ENCODE measurements around the gene SFXN4. TPM values are rescaled to one million over a fixed set of nuclear protein-coding genes. Genes with fewer than 3 reads are reported as not detected.

Gene SFXN4
- total RNA-seq, 2 experiments from 2014 or later: 7.1 to 7.8 TPM

DNA sequence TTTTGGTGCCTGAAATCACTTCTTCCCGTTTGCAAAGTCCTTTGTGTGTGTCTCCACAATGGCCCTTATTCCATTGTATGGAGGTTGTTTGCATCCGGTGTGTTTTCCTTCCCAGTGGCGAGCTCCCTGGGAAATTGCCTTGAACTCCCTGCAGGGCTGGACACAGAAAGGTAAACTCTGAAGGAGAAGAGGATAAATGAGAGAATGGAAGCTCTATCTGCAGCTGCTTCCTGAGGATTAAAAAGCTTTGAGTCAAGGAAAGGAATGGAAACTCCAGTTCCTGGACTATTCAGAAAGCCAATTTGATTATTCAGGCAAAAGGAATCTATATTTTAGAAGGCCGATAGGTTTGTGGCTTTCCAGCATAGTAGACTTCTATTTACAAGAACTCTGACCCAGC is 37.5 kb upstream of the SFXN4 start:
- H3K4me1 Mint-ChIP-seq (ENCODE audit: low read depth): peaks cover 13% of the 10 kb centered on the region
- H3K36me3 Mint-ChIP-seq (ENCODE audit: low read depth): peaks cover 2% of the 10 kb centered on the region
- Histone ChIP-seq H3K4me3 (ENCODE audit: low read length) (no peak overlapping the region), H3K4me1 (ENCODE audit: insufficient read depth, low read length) (peaks cover 17% of the 10 kb centered on the region), H3K9me3 (ENCODE audit: control insufficient read depth in 1 of 2, insufficient read depth in 1 of 2, low read length in 2 of 2) (no peaks in the 10 kb centered on the region), H3K27ac (ENCODE audit: low read depth in 1 of 2, low read length in 2 of 2) (no peak overlapping the region), H3K27me3 (ENCODE audit: control insufficient read depth in 1 of 2, insufficient read depth in 2 of 2, low read length in 2 of 2) (no peaks in the 10 kb centered on the region), H3K36me3 (ENCODE audit: insufficient read depth, low read length) (no peaks in the 10 kb centered on the region)
- ChIA-PET POLR2A (interaction anchor here (1.0 kb wide), 1 partner anchor 315 kb away, joined by 3 read pairs; no protein-coding TSS in a partner anchor), CTCF (no interaction called here)
- no peak for DNase-seq
- no peak for TF ChIP-seq CTCF (IDR thresholded peaks at IDR 0.05)
- intact Hi-C loops (cut with DNase I, micrococcal nuclease): loop anchor here in 1 of 2 experiments (10.0 kb wide), 1 partner anchor 652 kb away; no protein-coding TSS in a partner anchor
- no peaks in the 10 kb centered on the region for H3K27me3 Mint-ChIP-seq
- ATAC-seq (ENCODE audit: poor library complexity): no peak
- H3K9me3 Mint-ChIP-seq: no peaks in the 10 kb centered on the region
- no peak overlapping the region for H3K4me3 Mint-ChIP-seq
- H3K27ac Mint-ChIP-seq: no peak overlapping the region

DNA sequence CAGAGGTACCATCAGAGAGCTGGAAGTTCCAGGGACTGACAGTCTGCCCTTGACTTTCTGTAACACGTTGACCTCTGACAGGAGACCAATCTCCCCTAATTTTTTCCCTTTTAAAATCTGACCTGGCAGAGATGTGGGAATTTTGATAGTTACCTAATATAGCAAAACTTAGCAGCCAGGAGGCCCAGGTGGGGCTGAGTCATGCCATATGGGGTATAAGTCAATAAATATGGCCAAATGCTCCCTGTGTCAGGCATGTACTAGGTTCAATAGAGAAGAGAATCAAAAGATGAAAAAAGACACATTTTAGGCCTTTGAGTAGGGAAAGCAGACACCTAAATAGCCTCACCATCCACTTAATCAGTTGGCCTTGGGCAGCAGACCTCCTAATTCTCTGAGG is 35.7 kb upstream of the SFXN4 start:
- intact Hi-C loops (cut with DNase I, micrococcal nuclease): loop anchor here in 1 of 2 experiments (10.0 kb wide), 1 partner anchor 654 kb away; no protein-coding TSS in a partner anchor
- H3K4me1 Mint-ChIP-seq (ENCODE audit: low read depth): peaks cover 10% of the 10 kb centered on the region
- H3K36me3 Mint-ChIP-seq (ENCODE audit: low read depth): no peaks in the 10 kb centered on the region
- ChIA-PET POLR2A (no interaction called here), CTCF (no interaction called here)
- H3K9me3 ChIP-seq (ENCODE audit: control insufficient read depth in 1 of 2, insufficient read depth in 1 of 2, low read length in 2 of 2): no peaks in the 10 kb centered on the region
- no peaks in the 10 kb centered on the region for H3K27me3 ChIP-seq (ENCODE audit: control insufficient read depth in 1 of 2, insufficient read depth in 2 of 2, low read length in 2 of 2)
- ATAC-seq (ENCODE audit: poor library complexity): no peak
- H3K9me3 Mint-ChIP-seq: no peaks in the 10 kb centered on the region
- peaks cover 11% of the 10 kb centered on the region for H3K4me1 ChIP-seq (ENCODE audit: insufficient read depth, low read length)
- no peak for DNase-seq
- H3K4me3 Mint-ChIP-seq: no peak overlapping the region
- H3K27ac ChIP-seq (ENCODE audit: low read depth in 1 of 2, low read length in 2 of 2): no peak overlapping the region
- no peak for TF ChIP-seq CTCF (IDR thresholded peaks at IDR 0.05)
- no peaks in the 10 kb centered on the region for H3K36me3 ChIP-seq (ENCODE audit: insufficient read depth, low read length)
- no peaks in the 10 kb centered on the region for H3K27me3 Mint-ChIP-seq
- no peak overlapping the region for H3K4me3 ChIP-seq (ENCODE audit: low read length)
- H3K27ac Mint-ChIP-seq: no peak overlapping the region

GRCh38 chr10:119199231-119199992 is 33.9 kb upstream of the SFXN4 start:
- DNase-seq: peak in 13 of 14 experiments; percentile 14 to 80 (median 45)
- H3K36me3 ChIP-seq (ENCODE audit: insufficient read depth, low read length): no peaks in the 10 kb centered on the region
- H3K4me1 ChIP-seq (ENCODE audit: insufficient read depth, low read length): peaks cover 4% of the 10 kb centered on the region
- H3K9me3 Mint-ChIP-seq: no peaks in the 10 kb centered on the region
- intact Hi-C loops (cut with DNase I, micrococcal nuclease): loop anchor here (1.0 to 2.0 kb wide), 4 partner anchors 217 to 343 kb away; partner anchors contain the start of gene RGS10 (in 1 of the 2)
- ChIA-PET POLR2A (interaction anchor here (0.7 to 1.8 kb wide), 4 partner anchors 9 to 290 kb away, joined by 3 to 5 read pairs (median 4); no protein-coding TSS in a partner anchor), CTCF (interaction anchor here (0.6 to 2.5 kb wide), 21 partner anchors 7 to 383 kb away, joined by 3 to 18 read pairs (median 3); partner anchors contain the start of gene RGS10)
- H3K36me3 Mint-ChIP-seq (ENCODE audit: low read depth): no peaks in the 10 kb centered on the region
- no peaks in the 10 kb centered on the region for H3K27me3 Mint-ChIP-seq
- H3K27ac Mint-ChIP-seq: no peak overlapping the region
- TF ChIP-seq CTCF (IDR thresholded peaks at IDR 0.05): peak; percentile 70
- H3K4me3 Mint-ChIP-seq: no peak overlapping the region
- H3K27me3 ChIP-seq (ENCODE audit: control insufficient read depth in 1 of 2, insufficient read depth in 2 of 2, low read length in 2 of 2): no peaks in the 10 kb centered on the region
- H3K9me3 ChIP-seq (ENCODE audit: control insufficient read depth in 1 of 2, insufficient read depth in 1 of 2, low read length in 2 of 2): no peaks in the 10 kb centered on the region
- no peak overlapping the region for H3K27ac ChIP-seq (ENCODE audit: low read depth in 1 of 2, low read length in 2 of 2)
- peaks cover 5% of the 10 kb centered on the region for H3K4me1 Mint-ChIP-seq (ENCODE audit: low read depth)
- no peak overlapping the region for H3K4me3 ChIP-seq (ENCODE audit: low read length)
- ATAC-seq (ENCODE audit: poor library complexity): peak; percentile 97

All from CD4-positive, alpha-beta T cell (primary cell).